ENCODE measurements around the gene OR6Q1.

GRCh38 chr11:58070585-58070984, 39.8 kb downstream of the OR6Q1 start:
- TF ChIP-seq EZH2 (IDR thresholded peaks at IDR 0.05; ENCODE audit: low read length, missing control alignments) (no peak), CTCF (conservative IDR thresholded peaks at IDR 0.05 in 1 of 2, IDR thresholded peaks at IDR 0.05 in 1 of 2; ENCODE audit: low read depth in 1 of 2, low read length in 2 of 2) (no peak)
